Coronary artery (tissue), 2 donors: ENCODE data around the gene NKTR.

Experiments used
- DNase-seq: peaks from one replicate; pipeline ENCODE4 v3.0.0-alpha.2; 2017; ENCODE audit warnings: low spot score
- H3K27ac ChIP-seq, 2 donors: fragments of 200-600 bp; sonication (generic); one replicate each; pipeline ENCODE4 v1.5.1; 2016 to 2019
- H3K4me3 ChIP-seq: fragments of 200-600 bp; sonication (generic); 2 replicates; pipeline ENCODE4 v1.5.1; 2016; ENCODE audit warnings: mild to moderate bottlenecking, moderate library complexity
- CTCF ChIP-seq: fragments of 200-600 bp; sonication (generic); IDR thresholded peaks from one replicate; pipeline ENCODE4 v1.5.1; 2019; ENCODE audit warnings: antibody characterized with exemption

The NKTR gene

DNA sequence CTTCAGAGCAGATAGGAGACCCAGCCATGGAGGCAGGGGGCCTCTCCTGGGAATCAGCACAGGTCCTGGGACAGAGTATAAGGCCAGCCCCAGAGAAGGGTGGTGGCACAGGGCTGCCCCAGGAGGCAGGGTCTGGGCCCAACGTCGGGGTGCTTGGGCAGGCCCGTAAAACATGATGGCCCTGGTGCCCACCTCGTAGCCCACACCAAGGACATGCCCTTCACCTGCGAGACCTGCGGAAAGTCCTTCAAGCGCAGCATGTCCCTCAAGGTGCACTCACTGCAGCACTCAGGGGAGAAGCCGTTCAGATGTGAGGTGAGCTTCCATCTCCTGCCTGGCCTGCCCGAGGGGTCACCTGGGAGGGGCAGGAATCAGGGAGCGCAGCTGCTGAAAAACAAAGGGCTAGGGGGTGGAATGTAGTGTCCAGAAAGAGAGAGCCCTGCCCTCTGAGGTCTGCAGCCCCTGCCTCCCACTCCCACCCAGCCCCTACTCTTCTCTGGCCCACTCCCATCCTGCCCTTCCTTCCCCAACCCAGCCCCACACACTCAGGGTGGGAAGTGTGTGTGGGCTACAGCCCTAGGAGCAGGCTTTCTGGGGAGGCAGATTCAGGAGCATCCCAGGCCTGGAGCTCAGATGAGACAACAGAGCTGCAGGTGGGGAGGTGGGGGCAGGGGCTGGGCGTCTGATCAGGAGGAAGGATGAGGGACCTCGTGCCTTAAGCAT lies 62.5 kb downstream of the NKTR start:
- no peak for TF ChIP-seq CTCF
- Histone ChIP-seq H3K27ac (no peak overlapping the region), H3K4me3 (no peak overlapping the region)
- no peak for DNase-seq

GRCh38 chr3:42663581-42664437 lies 63.3 kb downstream of the NKTR start:
- no peak overlapping the region for H3K27ac ChIP-seq
- DNase-seq = peak; percentile 74
- H3K4me3 ChIP-seq = no peak overlapping the region

DNA sequence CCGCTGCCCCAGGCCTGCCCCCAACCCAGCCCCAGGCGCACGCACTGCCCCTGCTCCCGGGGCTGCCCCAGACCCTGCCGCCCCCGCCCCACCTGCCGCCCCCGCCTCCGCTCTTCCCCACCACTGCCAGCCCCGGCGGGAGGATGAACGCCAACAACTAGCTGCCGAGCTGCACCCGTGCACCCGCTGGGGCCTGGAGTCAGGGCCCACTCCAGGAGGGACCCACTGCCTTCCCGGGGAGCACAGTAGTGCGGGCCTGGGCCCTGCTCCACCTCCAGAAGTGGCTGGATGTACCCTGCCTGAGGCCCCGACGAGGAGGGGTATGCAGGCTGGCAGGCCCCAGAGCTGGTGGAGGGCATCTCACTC lies 63.9 kb downstream of the NKTR start:
- Histone ChIP-seq H3K4me3 (no peak overlapping the region), H3K27ac (no peak overlapping the region)
- TF ChIP-seq CTCF = no peak
- no peak for DNase-seq

More at GRCh38 chr3:42663581-42664437, 63.3 kb downstream of the NKTR start:
- TF ChIP-seq CTCF = no peak

- no peak overlapping the region for H3K4me3 ChIP-seq
- no peak for TF ChIP-seq CTCF
- H3K27ac ChIP-seq = peak overlapping the region; percentile 78 to 81
- DNase-seq = no peak
Measured at GRCh38 chr3:42665050-42665878, 64.8 kb downstream of the NKTR start.

DNA sequence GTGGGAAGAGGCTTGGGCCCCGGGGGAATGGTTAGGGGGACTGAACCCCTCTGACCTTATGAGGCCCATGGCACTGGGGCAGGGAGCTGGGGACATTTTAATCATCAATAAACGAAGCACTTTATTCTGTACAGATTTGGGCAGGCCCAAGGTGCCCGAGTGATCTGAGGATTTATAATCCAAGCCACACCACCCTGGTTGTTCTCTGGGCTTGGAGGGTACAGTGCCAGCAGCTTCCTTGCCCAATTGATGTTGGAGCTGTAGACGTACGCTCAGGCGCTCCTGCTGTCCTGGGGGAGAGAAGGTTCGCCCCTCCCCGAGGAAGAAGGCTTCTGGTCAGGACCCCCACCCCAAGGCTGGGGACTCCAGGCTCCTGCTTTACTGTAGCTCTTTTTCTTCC lies 65.5 kb downstream of the NKTR start:
- no peak for TF ChIP-seq CTCF
- H3K27ac ChIP-seq = peak overlapping the region; percentile 78 to 81
- DNase-seq = no peak
- no peak overlapping the region for H3K4me3 ChIP-seq

DNA sequence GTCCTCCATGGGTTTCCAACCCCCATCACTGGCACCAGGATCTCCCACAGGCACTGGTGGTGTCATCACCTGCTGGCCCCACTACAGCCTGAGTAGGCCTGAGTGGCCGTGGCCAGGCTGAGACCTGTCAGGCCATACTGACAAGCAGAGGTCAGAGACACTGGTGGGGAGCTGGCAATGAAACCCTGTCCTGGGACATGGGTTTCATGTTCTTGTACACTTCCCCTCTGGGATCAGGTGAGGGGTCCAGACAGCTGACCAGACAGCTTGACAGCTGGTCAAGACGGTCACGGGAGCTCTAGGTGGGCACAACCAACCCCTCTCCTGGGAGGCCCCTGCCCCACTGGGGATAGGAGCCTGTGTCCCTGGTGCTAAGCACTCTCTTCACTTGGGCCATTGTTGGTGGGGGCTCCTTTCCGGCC lies 66.1 kb downstream of the NKTR start:
- peak; percentile 74 for DNase-seq
- Histone ChIP-seq H3K4me3 (no peak overlapping the region), H3K27ac (peak overlapping the region; percentile 78 to 81)
- TF ChIP-seq CTCF = no peak
